GM23338 (cell line): ENCODE results near the gene PNLIPRP3. TPM values are rescaled to one million over a fixed set of nuclear protein-coding genes. Genes with fewer than 3 reads are reported as not detected.

ENCODE experiments used
- ATAC-seq: fragments of 200-7000 bp; cut with Tn5 transposase; 3 replicates; pipeline ENCODE4 v1.9.1; 2020
- DNase-seq: peaks from one replicate; pipeline ENCODE4 v3.0.0-alpha.2; 2015; ENCODE audit warnings: low spot score
- H2AFZ ChIP-seq: fragments of 200-600 bp; sonication (generic); 2 replicates; pipeline ENCODE4 v1.8.0; 2016; ENCODE audit warnings: antibody characterized with exemption, mild to moderate bottlenecking, moderate library complexity
- H3F3A ChIP-seq: fragments of 200-600 bp; sonication (generic); replicated peaks from 2 replicates; pipeline ENCODE4 v1.8.0; 2017; ENCODE audit warnings: antibody characterized with exemption, mixed run types, low read depth
- H3K27ac ChIP-seq: fragments of 200-600 bp; sonication (generic); 2 replicates; pipeline ENCODE4 v1.6.1; 2016; ENCODE audit warnings: low read depth
- H3K27me3 ChIP-seq: fragments of 200-600 bp; sonication (generic); 2 replicates; pipeline ENCODE4 v1.8.0; 2016; ENCODE audit warnings: mild to moderate bottlenecking, mixed run types, moderate library complexity; ENCODE audit not compliant: insufficient read depth
- H3K36me3 ChIP-seq: fragments of 200-600 bp; sonication (generic); 2 replicates; pipeline ENCODE4 v1.8.0; 2016; ENCODE audit warnings: mild to moderate bottlenecking; ENCODE audit not compliant: insufficient read depth
- H3K4me1 ChIP-seq: fragments of 200-600 bp; sonication (generic); 2 replicates; pipeline ENCODE4 v1.8.0; 2016; ENCODE audit warnings: mild to moderate bottlenecking, moderate library complexity; ENCODE audit not compliant: insufficient read depth
- H3K4me2 ChIP-seq: fragments of 200-600 bp; sonication (generic); 2 replicates; pipeline ENCODE4 v1.7.1; 2017; ENCODE audit warnings: mixed run types
- H3K4me3 ChIP-seq: fragments of 200-600 bp; sonication (generic); 2 replicates; pipeline ENCODE4 v1.6.1; 2016; ENCODE audit warnings: mixed run types
- H3K79me2 ChIP-seq: fragments of 200-600 bp; sonication (generic); replicated peaks from 2 replicates; pipeline ENCODE4 v1.8.0; 2017; ENCODE audit warnings: mild to moderate bottlenecking; ENCODE audit not compliant: insufficient read depth
- H3K9me2 ChIP-seq: fragments of 200-600 bp; sonication (generic); 2 replicates; pipeline ENCODE4 v1.8.0; 2017; ENCODE audit not compliant: insufficient read depth
- H4K20me1 ChIP-seq: fragments of 200-600 bp; sonication (generic); replicated peaks from 2 replicates; pipeline ENCODE4 v1.8.0; 2017; ENCODE audit warnings: mild to moderate bottlenecking; ENCODE audit not compliant: insufficient read depth
- H3K27ac Mint-ChIP-seq: 2 replicates; pipeline ENCODE4 v1.8.0; 2020; ENCODE audit warnings: inconsistent platforms, mild to moderate bottlenecking, moderate library complexity, mixed read lengths
- H3K27me3 Mint-ChIP-seq: 3 replicates; pipeline ENCODE4 v1.8.0; 2022; ENCODE audit warnings: low read depth, mild to moderate bottlenecking, moderate library complexity, mixed read lengths, inconsistent platforms; ENCODE audit not compliant: insufficient read depth, poor library complexity
- H3K36me3 Mint-ChIP-seq: 3 replicates; pipeline ENCODE4 v1.8.0; 2021; ENCODE audit warnings: low read depth, mild to moderate bottlenecking, inconsistent platforms, moderate library complexity, mixed read lengths
- H3K4me1 Mint-ChIP-seq: 3 replicates; pipeline ENCODE4 v1.8.0; 2020; ENCODE audit warnings: mild to moderate bottlenecking, inconsistent platforms, mixed read lengths
- H3K4me3 Mint-ChIP-seq: 3 replicates; pipeline ENCODE4 v1.8.0; 2021; ENCODE audit warnings: moderate library complexity, mild to moderate bottlenecking, inconsistent platforms, mixed read lengths
- H3K9me3 Mint-ChIP-seq: 3 replicates; pipeline ENCODE4 v1.8.0; 2020; ENCODE audit warnings: moderate library complexity, mild to moderate bottlenecking, inconsistent platforms, mixed read lengths
- CREB1 ChIP-seq: fragments of 250-450 bp; sonication (Bioruptor Pico); IDR thresholded peaks from 2 replicates; pipeline ENCODE4 v1.5.0; 2020; ENCODE audit warnings: low read depth, mild to moderate bottlenecking, moderate library complexity
- CTCF ChIP-seq, 2 experiments: fragments of 200-600 bp in 1 of 2; sonication (generic) in 1 of 2; conservative IDR thresholded peaks; 2 replicates each; pipeline versions ENCODE4 v1.5.1 to v1.6.1; 2016 to 2017; ENCODE audit warnings: antibody characterized with exemption in 2 of 2, low read depth in 2 of 2, mild to moderate bottlenecking in 2 of 2, moderate library complexity in 1 of 2
- ETS1 ChIP-seq: IDR thresholded peaks from 2 replicates; pipeline ENCODE4 v1.6.1; 2016; ENCODE audit warnings: antibody characterized with exemption
- EZH2 ChIP-seq: fragments of 200-600 bp; sonication (generic); IDR thresholded peaks from one replicate; pipeline ENCODE4 v1.8.0; 2017; ENCODE audit warnings: antibody characterized with exemption, mild to moderate bottlenecking, low read depth; ENCODE audit not compliant: unreplicated experiment
- EZH2phosphoT487 ChIP-seq: fragments of 200-600 bp; sonication (generic); IDR thresholded peaks from one replicate; pipeline ENCODE4 v1.8.1; 2018; ENCODE audit warnings: antibody characterized with exemption; ENCODE audit not compliant: unreplicated experiment
- JUNB ChIP-seq: IDR thresholded peaks from one replicate; pipeline ENCODE4 v1.6.1; 2016; ENCODE audit warnings: antibody characterized with exemption; ENCODE audit not compliant: unreplicated experiment
- NANOG ChIP-seq: IDR thresholded peaks from 2 replicates; pipeline ENCODE4 v1.6.1; 2016; ENCODE audit warnings: antibody characterized with exemption, borderline replicate concordance
- POLR2AphosphoS5 ChIP-seq: IDR thresholded peaks from 2 replicates; pipeline ENCODE4 v1.6.1; 2016; ENCODE audit warnings: antibody characterized with exemption, low read depth
- REST ChIP-seq: IDR thresholded peaks from one replicate; pipeline ENCODE4 v1.6.1; 2018; ENCODE audit warnings: antibody characterized with exemption; ENCODE audit not compliant: unreplicated experiment
- STAT1 ChIP-seq: IDR thresholded peaks from one replicate; pipeline ENCODE4 v1.6.1; 2016; ENCODE audit warnings: antibody characterized with exemption; ENCODE audit not compliant: unreplicated experiment
- ZNF114 ChIP-seq: fragments of 250-450 bp; sonication (Bioruptor Pico); IDR thresholded peaks from 2 replicates; pipeline ENCODE4 v1.5.0; 2020; ENCODE audit warnings: mild to moderate bottlenecking, moderate library complexity
- ZNF331 ChIP-seq: fragments of 250-450 bp; sonication (Bioruptor Pico); IDR thresholded peaks from 2 replicates; pipeline ENCODE4 v1.5.0; 2020; ENCODE audit warnings: low read depth, mild to moderate bottlenecking, moderate library complexity
- ZNF462 ChIP-seq: fragments of 250-450 bp; sonication (Bioruptor Pico); IDR thresholded peaks from 2 replicates; pipeline ENCODE4 v1.5.0; 2020; ENCODE audit warnings: mild to moderate bottlenecking, moderate library complexity
- polyA plus RNA-seq: library from polyadenylated mRNA; unstranded; fragments of >200 nt; fragmentation: Nextera tagmentation; extraction: Ambion mirVana; gene quantifications from 2 replicates; pipeline ENCODE4 v1.2.1, GENCODE V29; 2016
- total RNA-seq: library from RNA; depleted of rRNA; stranded (reverse); fragments of >200 nt; shearing (Covaris generic); gene quantifications from 2 replicates; pipeline ENCODE4 v1.2.3, GENCODE V29; 2014

PNLIPRP3 gene
- total and polyA plus RNA-seq, 2 experiments from 2014 or later, result not detected

- Histone ChIP-seq H3F3A (no peaks in the 10 kb centered on the region), H3K4me2 (no peak overlapping the region), H3K4me1 (no peaks in the 10 kb centered on the region), H3K4me3 (no peak overlapping the region), H2AFZ (no peak overlapping the region), H3K36me3 (no peaks in the 10 kb centered on the region), H3K9me2 (no peaks in the 10 kb centered on the region; the same call in 1 of the 2 replicates), H4K20me1 (no peaks in the 10 kb centered on the region), H3K27ac (no peak overlapping the region), H3K27me3 (no peaks in the 10 kb centered on the region), H3K79me2 (no peaks in the 10 kb centered on the region)
- no peaks in the 10 kb centered on the region for H3K9me3 Mint-ChIP-seq
- ATAC-seq, result no peak
- DNase-seq, result no peak
- H3K4me1 Mint-ChIP-seq, result no peaks in the 10 kb centered on the region
- no peaks in the 10 kb centered on the region for H3K27me3 Mint-ChIP-seq
- TF ChIP-seq REST (no peak), ETS1 (no peak), ZNF331 (no peak), EZH2phosphoT487 (no peak), ZNF114 (CRISPR knock-in tag) (no peak), CREB1 (CRISPR knock-in tag) (no peak), ZNF462 (CRISPR knock-in tag) (no peak), EZH2 (no peak), CTCF (conservative IDR thresholded peaks at IDR 0.05; ENCODE audit: low read depth in 2 of 2) (no peak), NANOG (no peak), JUNB (no peak), STAT1 (no peak), POLR2AphosphoS5 (no peak)
- H3K36me3 Mint-ChIP-seq, result no peaks in the 10 kb centered on the region
- no peak overlapping the region for H3K27ac Mint-ChIP-seq
- no peak overlapping the region for H3K4me3 Mint-ChIP-seq
These were observed 98.6 kb downstream of the PNLIPRP3 start for GRCh38 chr10:116526219-116526618.
